HG03439 (cell line): ENCODE measurements around the gene DNM1.
A peak's percentile ranks its signal among the peaks of the same experiment; 100 is the strongest.

ENCODE experiments used
- ATAC-seq: cut with Tn5 transposase; IDR thresholded peaks from one replicate; pipeline ENCODE4 v1.9.1; 2021; ENCODE audit warnings: mild to moderate bottlenecking, moderate library complexity; ENCODE audit not compliant: unreplicated experiment

DNM1 gene

GRCh38 chr9:128203024-128203706 is at the start of gene DNM1:
Gene DNM1, plus strand, starts transcription at chr9:128203379. Its CDS starts 92 bp downstream, at chr9:128203471.
- ATAC-seq: peak; percentile 75

- no peak for ATAC-seq
Observed at GRCh38 chr9:128153947-128154695, 49.1 kb upstream of the DNM1 start.

- no peak for ATAC-seq
Observed at GRCh38 chr9:128155736-128156500, 47.3 kb upstream of the DNM1 start.

- no peak for ATAC-seq
Observed at GRCh38 chr9:128159522-128159783, 43.7 kb upstream of the DNM1 start.

- ATAC-seq: peak; percentile 70
Observed at GRCh38 chr9:128159784-128160602, 43.2 kb upstream of the DNM1 start, which contains the start of gene BBLN. Gene BBLN, plus strand, starts transcription at chr9:128160265. Its CDS starts 143 bp downstream, at chr9:128160408.

- ATAC-seq: peak; percentile 11
Observed at GRCh38 chr9:128160603-128160987, 42.6 kb upstream of the DNM1 start.

- ATAC-seq: no peak
Observed at GRCh38 chr9:128161215-128161902, 41.8 kb upstream of the DNM1 start.

- no peak for ATAC-seq
Observed at GRCh38 chr9:128162215-128163026, 40.8 kb upstream of the DNM1 start.

GRCh38 chr9:128163027-128163515 is 40.1 kb upstream of the DNM1 start:
- ATAC-seq: no peak

- ATAC-seq: no peak
Observed at GRCh38 chr9:128163523-128164306, 39.5 kb upstream of the DNM1 start.

GRCh38 chr9:128164307-128164885 is 38.8 kb upstream of the DNM1 start:
- ATAC-seq: no peak

- ATAC-seq: no peak
Observed at GRCh38 chr9:128166169-128166568, 37.0 kb upstream of the DNM1 start.

- no peak for ATAC-seq
Observed at GRCh38 chr9:128167209-128167608, 36.0 kb upstream of the DNM1 start.

- no peak for ATAC-seq
Observed at GRCh38 chr9:128168731-128169308, 34.4 kb upstream of the DNM1 start.

GRCh38 chr9:128169492-128169891 is 33.7 kb upstream of the DNM1 start:
- no peak for ATAC-seq

GRCh38 chr9:128169925-128170324 is 33.3 kb upstream of the DNM1 start:
- no peak for ATAC-seq

GRCh38 chr9:128174062-128174461 is 29.1 kb upstream of the DNM1 start:
- no peak for ATAC-seq

GRCh38 chr9:128175102-128175563 is 28.0 kb upstream of the DNM1 start:
- no peak for ATAC-seq
